ENCODE measurements around the gene AASDH.

DNA sequence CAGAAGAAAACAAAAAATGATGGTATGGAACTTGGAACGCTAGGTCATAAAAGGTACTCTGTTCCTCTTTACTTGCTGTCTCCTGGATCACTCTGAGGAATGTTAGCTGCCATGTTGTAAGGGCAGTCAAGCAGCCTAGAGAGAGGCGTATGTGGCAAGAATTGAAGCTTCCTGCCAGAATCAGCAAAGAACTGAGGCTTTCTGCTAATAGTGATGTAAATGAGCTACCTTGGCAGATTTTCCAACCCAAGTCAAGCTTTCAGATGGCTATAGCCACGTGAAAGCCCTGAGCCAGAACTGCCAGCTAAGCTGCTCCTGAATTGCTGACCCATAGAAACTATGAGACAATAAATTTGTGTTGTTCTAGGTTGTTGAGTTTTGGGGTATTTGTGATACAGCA is 38.7 kb downstream of the AASDH start:
- no peak for TF ChIP-seq CTCF (IDR thresholded peaks at IDR 0.05)
- TF ChIP-seq POLR2A (IDR thresholded peaks at IDR 0.05), result no peak
- TF ChIP-seq EP300 (IDR thresholded peaks at IDR 0.05), result no peak
